GM21529 (cell line): ENCODE measurements around the gene NMRAL1.

Experiments used
- ATAC-seq: cut with Tn5 transposase; IDR thresholded peaks from one replicate; pipeline ENCODE4 v1.9.1; 2021; ENCODE audit not compliant: unreplicated experiment

Gene NMRAL1

GRCh38 chr16:4474192-4474961 is at the start of gene NMRAL1:
NMRAL1 (minus strand) TSS chr16:4474625; CDS start chr16:4474132, 493 bp downstream.
- peak; percentile 50 for ATAC-seq

GRCh38 chr16:4523686-4524085 is 49.3 kb upstream of the NMRAL1 start:
- no peak for ATAC-seq

GRCh38 chr16:4522051-4522581 is 47.7 kb upstream of the NMRAL1 start:
- no peak for ATAC-seq

DNA sequence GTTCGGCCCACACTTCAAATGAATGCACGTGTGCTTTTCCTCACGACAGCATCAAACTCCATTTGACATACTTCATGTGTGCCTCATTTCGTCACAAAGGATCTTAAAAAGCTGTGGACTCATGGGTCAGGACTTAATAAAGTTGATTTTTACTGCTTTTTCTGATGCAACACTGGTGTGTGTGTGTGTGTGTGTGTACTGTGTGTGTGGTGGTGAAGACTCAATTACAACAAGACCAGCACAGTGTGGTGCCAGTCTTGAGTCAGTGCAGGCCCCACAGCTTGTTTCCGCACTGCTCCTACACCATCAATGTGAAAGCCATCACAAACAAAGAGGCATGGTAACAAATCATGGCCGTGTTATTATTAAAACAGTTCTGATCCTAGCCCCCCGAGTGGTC is 46.5 kb upstream of the NMRAL1 start:
- no peak for ATAC-seq

- no peak for ATAC-seq
Observed at GRCh38 chr16:4519274-4520058, 45.0 kb upstream of the NMRAL1 start.

- no peak for ATAC-seq
Observed at GRCh38 chr16:4517812-4518680, 43.6 kb upstream of the NMRAL1 start.

DNA sequence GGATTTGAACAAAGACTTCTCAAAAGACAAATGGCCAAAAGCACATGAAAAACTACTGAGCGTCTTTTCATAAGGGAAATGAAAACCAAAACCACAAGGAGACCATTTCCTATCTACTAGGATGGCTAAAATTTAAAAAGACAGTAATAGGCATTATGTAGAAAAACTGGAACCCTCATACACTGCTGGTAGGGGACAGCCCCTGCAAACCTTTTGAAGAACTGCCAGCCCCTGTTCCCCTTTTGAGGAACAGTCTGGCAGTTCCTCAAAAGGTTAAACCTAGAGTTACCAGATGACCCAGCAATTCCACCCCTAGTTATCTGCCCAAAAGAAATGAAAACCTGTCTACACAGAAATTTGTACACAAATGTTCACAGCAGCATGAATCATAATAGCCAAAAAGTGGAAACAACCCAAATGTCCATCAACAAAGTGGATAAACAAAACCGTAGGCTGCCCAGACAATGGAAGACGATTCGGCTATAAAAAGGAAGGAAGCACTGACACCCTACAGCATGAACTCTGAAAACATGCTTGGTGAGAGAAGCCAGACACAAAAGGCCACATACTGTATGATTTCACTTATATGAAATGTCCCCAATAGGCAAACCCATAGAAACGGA is 41.3 kb upstream of the NMRAL1 start:
- no peak for ATAC-seq

DNA sequence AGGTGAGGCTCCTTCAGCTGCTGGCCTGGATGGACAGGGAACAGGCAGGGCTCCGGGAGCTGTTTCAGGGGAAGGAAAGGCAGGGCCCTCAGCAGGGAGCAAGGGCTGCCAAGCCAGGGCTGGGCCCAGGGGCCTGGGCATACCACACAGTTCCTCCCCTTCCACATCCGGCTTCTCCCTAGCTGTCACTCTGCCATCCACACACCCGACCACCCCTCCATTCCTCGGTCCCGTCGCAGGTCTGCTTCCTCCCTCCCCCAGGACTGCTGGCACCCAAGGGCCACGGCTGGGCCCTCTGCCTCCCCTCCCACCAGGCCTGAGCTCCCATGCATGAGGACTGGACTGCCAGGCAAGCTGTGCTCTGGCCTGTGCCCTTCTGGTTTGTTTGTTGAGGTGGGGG is 40.2 kb upstream of the NMRAL1 start:
- ATAC-seq: no peak

GRCh38 chr16:4513881-4514280 is 39.5 kb upstream of the NMRAL1 start:
- ATAC-seq: no peak

DNA sequence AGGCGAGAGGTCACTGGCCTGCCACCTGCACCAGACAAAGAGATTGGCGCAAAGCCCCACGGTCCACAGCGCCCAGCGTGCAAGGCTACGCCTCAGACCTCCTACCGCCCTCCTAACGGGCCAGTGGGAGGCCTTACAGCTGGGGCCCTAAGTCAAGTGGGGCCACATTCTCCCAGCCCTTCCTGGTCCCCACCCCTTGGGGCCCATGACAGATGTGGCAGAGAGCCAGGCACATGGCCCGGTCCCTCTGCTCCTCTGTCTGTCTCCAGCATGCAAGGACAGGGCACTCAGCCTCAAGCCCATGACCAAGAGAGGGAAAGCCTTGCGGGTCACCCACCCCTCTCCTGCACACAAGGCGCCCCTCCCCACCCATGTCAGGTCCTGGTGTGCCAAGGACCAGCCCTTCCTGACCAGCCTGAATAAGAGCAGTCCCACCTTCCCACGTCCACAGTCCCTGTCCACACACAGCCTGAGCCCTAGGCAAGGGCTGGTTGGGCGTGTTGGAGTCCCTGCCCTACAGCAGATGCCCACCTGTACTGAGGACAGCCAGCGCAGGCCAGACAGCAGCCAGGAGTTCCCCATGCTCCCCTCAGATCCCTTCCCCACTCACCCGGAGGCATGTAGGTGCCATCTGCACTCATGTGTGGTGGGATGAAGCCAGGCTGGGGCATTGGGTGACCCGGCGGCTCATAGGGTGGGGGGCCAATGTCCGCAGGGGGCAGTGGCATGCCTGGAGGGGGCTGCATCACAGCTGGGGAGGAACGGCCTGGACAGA is 38.8 kb upstream of the NMRAL1 start:
- ATAC-seq: no peak

DNA sequence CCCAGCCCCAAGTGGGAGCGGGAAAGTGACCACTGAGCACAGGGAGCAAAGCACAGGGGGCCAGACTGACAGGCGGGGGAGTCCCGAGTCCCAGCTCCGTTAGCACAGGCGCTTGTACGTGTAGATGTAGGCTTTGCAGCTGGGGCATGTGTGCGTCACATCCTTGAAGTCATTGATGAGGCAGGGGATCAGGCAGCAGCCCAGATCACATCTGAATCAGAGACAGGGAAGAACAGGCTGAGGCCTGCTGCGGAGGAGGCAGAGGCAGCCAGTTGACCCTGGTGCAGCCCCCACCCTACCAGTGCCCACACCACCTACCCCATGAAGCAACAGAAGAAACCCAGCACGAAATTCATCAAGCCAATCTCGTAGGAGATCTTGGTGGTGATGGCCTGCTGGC is 38.0 kb upstream of the NMRAL1 start:
- no peak for ATAC-seq

- ATAC-seq: no peak
Observed at GRCh38 chr16:4511441-4512082, 37.1 kb upstream of the NMRAL1 start.

DNA sequence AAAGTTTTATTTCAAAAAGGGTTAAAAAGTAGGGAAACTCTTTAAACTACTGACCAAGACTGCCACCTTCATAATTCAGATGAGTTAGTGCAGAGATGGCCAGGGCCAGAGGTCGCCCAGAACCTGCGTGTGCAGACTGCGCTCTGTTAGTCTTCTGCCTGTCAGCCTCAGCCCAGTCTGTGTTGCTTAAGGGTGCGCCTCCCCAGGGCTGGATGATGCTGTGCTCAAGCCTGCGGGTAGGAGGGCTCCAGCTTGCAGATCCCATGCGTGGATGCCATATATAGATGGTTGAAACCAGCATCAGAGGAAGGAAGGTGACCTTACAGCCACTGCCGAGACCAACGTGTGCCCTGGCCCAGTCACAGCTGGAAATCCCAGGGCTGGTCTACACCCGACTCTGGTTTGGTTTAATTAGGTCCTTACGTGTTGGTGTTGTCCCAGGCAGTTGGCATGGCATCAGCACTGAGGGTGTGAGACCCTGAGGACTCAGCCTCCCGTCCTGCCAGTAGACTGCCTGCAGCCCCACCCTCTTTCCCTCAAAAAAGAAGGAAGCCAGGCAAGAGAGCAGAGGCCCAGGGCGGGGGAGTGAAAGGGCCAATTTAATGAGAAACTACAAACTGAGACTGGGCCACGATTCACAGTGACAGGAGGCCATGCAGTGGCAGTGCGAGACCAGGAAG is 36.5 kb upstream of the NMRAL1 start:
- ATAC-seq: no peak

DNA sequence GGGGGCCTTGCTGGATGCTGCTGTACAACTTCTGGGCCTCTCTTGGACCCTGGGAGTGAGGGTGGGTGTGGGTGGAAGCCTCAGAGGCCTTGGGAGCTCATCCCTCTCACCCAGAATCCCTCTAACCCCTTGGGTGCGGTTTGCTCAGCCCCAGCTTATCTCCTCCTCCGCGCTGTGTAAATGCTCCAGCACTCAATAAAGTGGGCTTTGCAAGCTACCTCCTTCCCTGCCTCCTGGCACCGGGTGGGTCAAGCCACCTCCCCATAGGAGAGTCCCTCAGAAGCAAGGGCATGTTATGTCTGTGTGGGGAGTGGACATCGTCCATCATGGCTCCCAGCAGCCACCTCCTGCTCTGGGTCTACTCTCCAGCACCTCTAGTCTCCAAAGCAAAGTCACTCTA is 35.7 kb upstream of the NMRAL1 start:
- no peak for ATAC-seq

GRCh38 chr16:4509420-4509819 is 35.0 kb upstream of the NMRAL1 start:
- ATAC-seq: no peak

GRCh38 chr16:4508806-4509205 is 34.4 kb upstream of the NMRAL1 start:
- ATAC-seq: no peak

GRCh38 chr16:4507588-4508345 is 33.3 kb upstream of the NMRAL1 start:
- no peak for ATAC-seq

DNA sequence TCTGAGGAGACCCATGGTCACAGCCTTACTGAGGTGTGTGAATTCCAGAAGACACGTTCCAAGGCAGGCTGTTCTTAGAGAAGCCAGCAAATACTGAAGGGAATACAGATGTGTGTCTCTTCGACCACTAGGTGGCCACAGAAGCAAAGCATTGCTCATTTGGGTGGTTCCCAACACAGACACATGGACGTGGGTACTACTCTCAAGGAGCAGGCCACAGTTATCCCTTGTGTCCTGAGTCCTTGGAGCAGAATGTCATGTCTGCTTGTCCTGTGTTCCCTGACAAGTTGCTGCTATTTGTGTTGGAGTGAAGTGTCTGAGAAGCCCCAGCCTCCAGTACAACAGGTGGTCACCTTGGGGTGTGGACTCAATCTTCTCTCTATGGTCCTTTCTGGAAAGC is 32.0 kb upstream of the NMRAL1 start:
- peak; percentile 57 for ATAC-seq
